LNCaP clone FGC (cell line): ENCODE results near the gene GLIPR2.

Experiments
- DNase-seq: peaks from one replicate; pipeline ENCODE4 v3.0.0-alpha.2; 2011; ENCODE audit warnings: low read depth
- H3K4me3 ChIP-seq: 2 replicates; pipeline ENCODE4 v1.5.1; 2011; ENCODE audit warnings: mild to moderate bottlenecking, low read depth, low read length, control low read depth
- TF ChIP-seq, protein P1 (sequence below): IDR thresholded peaks from 2 replicates; pipeline ENCODE4 v1.5.1; 2012; ENCODE audit warnings: mild to moderate bottlenecking; ENCODE audit not compliant: control insufficient read depth, insufficient read depth; ENCODE audit errors: extremely low read depth

Gene GLIPR2

DNA sequence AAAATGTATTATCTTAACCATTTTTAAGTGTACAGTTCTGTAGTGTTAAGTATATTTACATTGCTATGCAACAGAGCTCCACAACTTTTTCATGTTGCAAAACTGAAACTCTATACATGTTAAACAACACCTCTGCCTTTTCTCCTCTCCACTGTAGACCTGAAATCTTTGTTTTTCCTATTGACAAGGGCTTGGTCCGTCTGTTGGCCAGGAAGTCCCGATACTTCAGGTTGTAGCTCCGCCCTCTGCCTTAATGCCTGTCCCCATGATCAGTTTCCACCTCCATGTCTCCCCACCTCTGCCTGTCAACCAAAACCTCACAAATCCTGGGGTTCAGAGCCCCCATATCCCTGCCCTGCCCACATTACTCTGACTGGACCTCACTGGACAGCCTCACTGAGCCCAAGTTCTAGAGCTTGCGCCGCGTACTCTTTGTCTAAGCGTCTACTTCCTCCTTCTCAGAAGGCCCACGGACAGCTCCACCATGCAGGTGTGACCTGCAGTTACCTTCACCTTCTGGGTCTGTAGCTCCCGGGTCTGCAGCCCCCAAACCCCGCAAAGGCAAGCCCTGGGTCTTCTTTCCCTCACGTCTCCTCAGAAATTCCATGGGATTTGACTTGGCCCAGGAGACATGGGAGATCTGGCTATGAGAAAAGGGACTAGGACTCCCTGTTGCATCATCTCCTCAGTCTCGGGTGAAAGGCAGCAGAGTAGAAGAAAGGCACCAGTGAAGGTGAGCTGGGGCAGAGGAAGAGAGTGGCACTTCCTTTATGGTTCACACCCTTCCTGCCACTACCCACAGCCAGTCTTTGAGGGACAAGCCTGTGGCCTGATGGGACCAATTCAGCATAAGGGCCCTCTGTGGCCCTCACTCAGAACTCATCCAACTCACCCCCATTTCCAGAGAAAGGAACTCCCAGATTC is 8.0 kb downstream of the GLIPR2 start:
- TF ChIP-seq, protein P1, sequence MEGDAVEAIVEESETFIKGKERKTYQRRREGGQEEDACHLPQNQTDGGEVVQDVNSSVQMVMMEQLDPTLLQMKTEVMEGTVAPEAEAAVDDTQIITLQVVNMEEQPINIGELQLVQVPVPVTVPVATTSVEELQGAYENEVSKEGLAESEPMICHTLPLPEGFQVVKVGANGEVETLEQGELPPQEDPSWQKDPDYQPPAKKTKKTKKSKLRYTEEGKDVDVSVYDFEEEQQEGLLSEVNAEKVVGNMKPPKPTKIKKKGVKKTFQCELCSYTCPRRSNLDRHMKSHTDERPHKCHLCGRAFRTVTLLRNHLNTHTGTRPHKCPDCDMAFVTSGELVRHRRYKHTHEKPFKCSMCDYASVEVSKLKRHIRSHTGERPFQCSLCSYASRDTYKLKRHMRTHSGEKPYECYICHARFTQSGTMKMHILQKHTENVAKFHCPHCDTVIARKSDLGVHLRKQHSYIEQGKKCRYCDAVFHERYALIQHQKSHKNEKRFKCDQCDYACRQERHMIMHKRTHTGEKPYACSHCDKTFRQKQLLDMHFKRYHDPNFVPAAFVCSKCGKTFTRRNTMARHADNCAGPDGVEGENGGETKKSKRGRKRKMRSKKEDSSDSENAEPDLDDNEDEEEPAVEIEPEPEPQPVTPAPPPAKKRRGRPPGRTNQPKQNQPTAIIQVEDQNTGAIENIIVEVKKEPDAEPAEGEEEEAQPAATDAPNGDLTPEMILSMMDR, result no peak
- H3K4me3 ChIP-seq, result no peak overlapping the region
- no peak for DNase-seq

DNA sequence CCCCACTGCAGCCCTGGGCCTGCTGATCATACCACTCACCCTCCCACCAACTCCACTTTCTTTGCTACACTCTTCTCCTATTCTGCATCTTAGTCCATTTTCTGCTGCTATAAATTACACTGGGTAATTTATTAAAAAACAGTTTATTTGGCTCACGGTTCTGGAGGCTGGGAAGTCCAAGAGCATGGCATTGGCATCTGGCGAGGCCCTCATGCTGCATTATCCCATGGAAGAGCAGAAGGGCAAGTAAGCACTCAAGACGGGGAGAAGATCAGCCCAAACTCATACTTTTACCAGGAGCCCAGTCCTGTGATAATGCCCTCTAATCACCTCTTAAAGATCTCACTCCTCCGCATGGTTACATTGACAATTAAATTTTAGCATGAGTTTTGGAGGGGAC is 9.4 kb downstream of the GLIPR2 start:
- TF ChIP-seq, protein P1, result no peak
- DNase-seq, result no peak
- H3K4me3 ChIP-seq, result no peak overlapping the region

DNA sequence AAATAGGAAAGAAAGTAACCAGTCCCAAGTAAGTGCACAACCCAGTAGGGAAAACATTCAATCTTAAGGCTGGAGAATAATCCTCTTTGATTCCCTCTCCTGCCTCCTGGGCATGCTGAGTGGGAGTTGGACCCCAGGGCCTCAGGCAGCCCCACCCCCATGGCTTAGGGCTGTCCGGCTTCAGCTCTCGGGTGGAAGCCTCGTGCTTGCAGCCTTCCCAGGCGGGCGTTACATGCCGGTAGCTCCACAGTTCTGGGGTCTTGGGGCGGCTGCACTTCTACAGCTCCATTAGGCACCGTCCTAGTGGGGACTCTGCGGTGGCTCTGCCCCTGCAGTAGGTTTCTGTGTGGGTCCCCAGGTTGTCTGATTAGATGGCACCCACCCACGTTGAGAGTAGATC is 10.1 kb downstream of the GLIPR2 start:
- no peak overlapping the region for H3K4me3 ChIP-seq
- no peak for DNase-seq
- TF ChIP-seq, protein P1, result no peak

DNA sequence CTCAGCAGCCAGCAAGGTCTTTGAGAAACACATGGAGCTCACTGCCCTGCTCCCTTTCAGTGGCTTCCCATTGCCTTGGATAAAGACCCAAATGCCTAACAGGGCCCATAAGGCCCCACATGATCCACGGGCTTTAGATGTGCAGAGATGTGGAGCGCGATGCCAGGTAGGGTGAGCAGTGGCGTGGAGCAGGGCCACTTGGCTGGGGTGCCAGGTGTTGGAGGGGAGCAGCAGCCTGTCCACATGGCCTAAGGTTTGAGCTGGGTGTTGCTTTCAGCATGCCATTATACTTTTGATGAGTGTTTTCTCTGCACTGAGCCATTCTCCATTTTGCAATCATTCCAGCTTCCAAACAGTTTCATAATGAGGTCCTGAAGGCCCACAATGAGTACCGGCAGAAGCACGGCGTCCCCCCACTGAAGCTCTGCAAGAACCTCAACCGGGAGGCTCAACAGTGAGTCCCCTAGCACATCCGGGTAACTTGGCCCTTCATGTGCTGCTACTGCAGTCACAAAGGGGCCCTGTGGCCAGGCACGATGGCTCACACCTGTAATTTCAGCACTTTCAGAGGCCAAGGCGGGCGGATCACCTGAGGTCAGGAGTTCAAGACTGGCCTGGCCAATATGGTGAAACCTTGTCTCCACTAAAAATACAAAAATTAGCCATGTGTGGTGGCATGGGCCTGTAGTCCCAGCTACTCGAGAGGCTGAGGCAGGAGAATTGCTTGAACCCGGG is 11.1 kb downstream of the GLIPR2 start:
- TF ChIP-seq, protein P1, result no peak
- H3K4me3 ChIP-seq, result no peak overlapping the region
- no peak for DNase-seq

DNA sequence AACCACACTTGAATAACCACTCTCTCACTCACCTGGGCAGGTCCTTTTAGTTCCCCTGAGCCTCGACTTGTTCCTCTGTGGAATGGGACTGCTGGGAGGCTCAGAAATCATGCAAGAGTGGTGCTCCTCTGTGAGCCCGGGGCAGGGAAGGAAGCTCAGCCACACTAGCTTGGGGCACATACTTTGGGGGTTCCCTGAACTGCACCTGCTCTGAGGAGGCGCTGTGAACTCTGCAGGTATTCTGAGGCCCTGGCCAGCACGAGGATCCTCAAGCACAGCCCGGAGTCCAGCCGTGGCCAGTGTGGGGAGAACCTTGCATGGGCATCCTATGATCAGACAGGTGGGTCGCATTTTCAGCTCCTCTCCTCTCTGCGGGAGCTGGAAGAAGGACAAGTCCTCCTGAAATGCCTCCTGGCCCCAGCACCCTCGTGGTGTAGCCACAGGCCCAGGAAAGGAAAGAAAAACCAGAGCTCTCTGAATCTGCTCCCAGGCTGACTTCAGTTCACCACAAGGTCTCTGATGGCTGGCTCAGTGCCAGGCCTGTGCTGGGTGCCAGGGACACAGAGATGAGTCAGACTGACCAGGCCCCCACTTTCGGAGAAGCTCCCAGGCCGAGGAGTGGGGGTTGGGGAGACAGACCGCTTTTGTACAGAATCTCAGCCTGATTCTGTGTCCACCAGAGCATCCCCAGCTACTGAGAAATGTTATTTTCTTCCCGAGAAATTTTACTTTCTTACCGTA is 11.9 kb downstream of the GLIPR2 start:
- H3K4me3 ChIP-seq, result no peak overlapping the region
- no peak for DNase-seq
- TF ChIP-seq, protein P1, result no peak

DNA sequence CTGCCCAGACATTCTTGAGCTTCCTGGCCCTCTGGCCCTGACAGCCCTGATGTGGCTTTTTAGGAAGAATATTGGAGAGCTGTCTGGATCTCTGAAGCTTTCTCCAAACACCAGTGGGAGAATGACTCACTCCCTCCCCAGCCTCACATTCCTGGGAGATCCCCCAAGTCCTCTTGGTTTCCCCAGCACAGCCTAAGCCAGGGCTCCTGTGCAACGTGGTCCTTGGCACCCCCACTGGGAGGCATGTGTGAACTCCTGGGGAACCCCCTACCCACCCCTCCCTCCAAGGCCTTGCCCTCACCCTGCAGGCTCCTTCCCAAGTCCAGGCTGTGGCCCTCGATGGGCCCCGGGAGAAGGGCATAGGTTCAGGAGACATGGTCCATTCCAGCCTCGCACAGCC is 12.7 kb downstream of the GLIPR2 start:
- TF ChIP-seq, protein P1, result no peak
- no peak overlapping the region for H3K4me3 ChIP-seq
- DNase-seq, result no peak
